H54 (cell line): ENCODE measurements around the gene PSMA4.
A peak's percentile ranks its signal among the peaks of the same experiment; 100 is the strongest.
"Not testable (repeated sequence)": the region's sequence is repeated elsewhere in the genome, so short reads cannot be mapped to it uniquely, and the experiment has no call there.

Source experiments
- DNase-seq: peaks from one replicate; pipeline ENCODE4 v3.0.0; 2011; ENCODE audit warnings: low spot score, mixed read lengths; ENCODE audit not compliant: insufficient read length
- FAIRE-seq: peaks from 3 replicates; lab custom pipeline; 2011; peaks lifted over from hg19 to GRCh38; lab: Jason Lieb, UNC
- POLR2A ChIP-seq: IDR thresholded peaks from 2 replicates; pipeline ENCODE4 v1.6.1; 2011; ENCODE audit warnings: low read depth, mild to moderate bottlenecking, low read length

PSMA4 gene

DNA sequence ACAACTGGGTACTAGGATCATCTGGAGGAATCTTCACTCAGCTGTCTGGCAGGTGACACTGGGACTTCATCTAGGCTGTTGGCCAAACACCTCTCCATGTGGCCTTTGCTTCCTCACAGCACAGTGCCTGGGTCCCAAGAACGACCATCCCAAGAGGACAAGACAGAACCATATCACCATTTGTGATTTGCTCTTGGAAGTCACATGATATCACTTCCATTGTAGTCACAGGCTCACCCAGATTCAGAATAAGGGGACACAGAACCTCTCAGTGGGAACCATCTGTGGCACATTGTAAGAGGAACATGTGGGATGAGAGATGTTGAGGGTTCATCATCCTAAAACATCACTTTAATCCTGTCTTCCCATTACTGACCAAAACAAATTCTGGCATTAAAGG, 1.9 kb upstream of the PSMA4 start:
- no peak for DNase-seq
- TF ChIP-seq POLR2A = no peak
- no peak for FAIRE-seq

DNA sequence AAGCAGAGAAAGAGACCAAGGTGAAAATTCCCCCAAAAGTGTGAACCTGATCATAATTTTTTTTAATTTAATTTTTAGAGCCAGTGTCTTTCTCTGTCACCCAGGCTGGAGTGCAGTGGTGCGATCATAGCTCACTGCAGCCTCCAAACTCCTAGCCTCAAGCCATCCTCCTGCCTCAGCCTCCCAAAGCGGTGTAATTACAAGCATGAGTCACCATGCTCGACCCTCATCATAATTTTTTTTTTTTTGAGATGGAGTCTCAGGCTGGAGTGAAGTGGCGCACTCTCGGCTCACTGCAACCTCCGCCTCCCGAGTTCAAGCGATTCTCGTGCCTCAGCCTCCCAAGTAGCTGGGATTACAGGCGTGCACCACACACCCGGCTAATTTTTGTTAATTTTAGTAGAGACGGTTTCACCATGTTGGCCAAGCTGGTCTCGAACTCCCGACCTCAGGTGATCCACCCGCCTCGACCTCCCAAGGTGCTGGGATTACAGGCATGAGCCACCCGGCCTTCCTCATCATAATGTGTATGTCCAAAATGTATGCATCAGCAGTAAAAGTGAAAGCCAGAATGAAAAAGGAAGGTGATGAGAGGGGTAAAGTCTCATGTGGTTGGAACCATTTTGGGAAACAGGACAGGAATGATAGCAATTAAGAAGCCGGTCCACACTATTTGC, 642 bp upstream of the PSMA4 start:
- not testable (repeated sequence) for FAIRE-seq, DNase-seq

DNA sequence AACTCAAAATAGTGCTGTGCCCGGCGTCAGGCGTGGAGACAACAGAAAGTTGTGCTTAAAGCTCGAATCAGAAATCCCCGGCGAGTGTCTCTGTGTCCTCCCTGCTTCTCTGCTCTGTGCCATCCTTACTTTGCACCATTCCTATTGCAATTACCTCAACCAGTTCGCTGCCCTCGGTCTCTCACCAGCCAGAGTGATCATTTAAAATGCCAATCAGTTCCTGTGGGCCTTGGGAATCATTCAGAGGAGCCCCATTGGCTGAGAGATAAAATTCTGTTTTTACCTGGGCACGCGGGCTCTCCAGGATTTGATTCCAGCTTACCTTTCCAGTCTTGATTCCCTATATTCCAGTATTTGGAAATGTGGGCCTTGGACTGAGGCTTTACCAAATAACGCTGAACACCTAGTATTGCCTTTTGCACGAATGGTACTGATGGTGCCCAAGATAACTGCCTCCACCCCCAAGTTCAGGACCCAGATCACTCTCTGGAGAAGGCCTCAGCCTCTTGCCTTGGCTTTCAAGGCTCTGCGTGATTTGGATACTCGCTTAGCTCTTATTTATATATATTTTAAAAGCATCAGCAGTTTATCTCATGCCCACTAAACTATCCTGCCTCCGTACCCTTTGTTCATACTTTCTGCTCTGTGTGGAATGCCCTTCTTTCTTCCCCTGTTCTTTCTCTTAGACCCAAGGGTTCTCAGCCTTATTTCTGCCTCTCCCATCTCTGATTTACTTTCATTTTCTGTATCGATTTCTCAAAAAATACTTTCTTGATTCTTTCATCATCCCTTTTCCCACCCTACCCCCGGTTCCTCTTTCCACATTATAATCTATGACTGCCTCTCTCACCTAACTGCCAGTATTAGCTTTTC, 863 bp downstream of the PSMA4 start:
- TF ChIP-seq POLR2A = no peak
- FAIRE-seq = no peak
- no peak for DNase-seq

DNA sequence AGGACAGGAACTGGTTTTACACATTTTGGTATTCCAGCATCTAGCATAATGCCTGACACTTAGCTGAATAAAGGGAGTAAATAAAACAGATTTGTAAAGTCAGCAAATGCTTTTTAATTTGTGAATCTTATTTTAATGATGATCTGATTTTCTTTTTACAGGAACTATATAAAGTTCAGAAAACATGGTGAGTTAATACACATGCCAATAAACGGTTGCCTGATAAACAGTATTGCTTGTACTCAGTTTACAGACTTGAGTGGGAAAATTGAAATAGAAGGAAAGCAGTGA, 1.4 kb downstream of the PSMA4 start:
- FAIRE-seq (no peak), DNase-seq (no peak)
- no peak for TF ChIP-seq POLR2A

DNA sequence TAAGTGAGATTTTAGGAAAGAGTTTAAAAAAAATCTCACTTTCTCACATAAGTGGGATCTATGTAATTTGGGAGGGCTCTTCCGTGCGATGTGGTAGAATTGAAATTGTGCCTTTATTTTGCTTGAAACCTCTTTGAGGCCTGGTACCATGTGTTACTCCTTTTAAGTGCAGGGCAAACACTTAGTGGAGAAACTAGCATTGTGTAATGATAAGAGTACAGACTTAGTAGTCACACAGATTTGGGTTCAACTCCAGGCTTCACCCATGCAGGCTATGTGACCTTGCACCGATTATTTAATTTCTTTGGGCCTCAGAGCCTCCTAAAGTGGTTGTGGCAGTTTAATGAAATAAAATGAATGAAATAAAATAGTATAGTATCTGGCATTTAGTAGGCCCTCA, 2.4 kb downstream of the PSMA4 start:
- DNase-seq = no peak
- no peak for TF ChIP-seq POLR2A
- FAIRE-seq = no peak

DNA sequence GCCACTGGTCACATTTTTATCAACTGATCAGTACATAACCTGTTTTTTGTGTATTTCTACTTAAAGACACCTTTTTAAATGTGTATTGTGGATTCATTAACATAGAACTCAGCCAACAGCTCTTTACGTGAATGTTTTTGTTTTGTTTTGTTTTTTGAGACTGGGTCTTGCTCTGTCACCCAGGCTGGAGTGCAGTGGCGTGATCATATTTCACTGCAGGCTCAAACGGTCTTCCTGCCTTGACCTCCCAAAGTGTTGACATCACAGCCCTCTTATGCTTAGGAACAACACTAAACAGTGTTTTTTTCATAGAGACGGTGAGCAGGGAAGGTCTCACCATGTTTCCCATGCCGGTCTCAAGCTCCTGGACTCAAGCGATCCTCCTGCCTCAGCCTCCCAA, 9.9 kb downstream of the PSMA4 start:
- TF ChIP-seq POLR2A = no peak
- DNase-seq (no peak), FAIRE-seq (no peak)

DNA sequence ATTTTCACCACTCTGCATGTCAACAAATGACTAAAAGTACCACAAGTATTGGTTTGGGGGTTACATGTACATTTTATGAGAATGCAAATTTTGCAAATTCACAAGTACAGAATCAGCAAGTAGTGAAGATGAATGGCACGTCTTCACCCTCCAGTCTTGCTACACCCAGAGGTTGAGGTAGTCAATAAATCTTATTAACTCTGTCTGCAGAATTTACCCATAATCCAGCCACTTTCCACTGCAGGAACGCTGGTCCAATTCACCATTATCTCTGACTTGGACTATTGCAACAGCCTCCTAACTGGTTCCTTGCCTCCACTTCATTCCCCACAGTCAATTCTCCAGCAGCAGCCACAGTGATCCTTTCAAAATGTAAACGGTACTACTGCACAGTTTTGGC, 10.6 kb downstream of the PSMA4 start:
- FAIRE-seq = no peak
- no peak for DNase-seq
- TF ChIP-seq POLR2A = no peak

DNA sequence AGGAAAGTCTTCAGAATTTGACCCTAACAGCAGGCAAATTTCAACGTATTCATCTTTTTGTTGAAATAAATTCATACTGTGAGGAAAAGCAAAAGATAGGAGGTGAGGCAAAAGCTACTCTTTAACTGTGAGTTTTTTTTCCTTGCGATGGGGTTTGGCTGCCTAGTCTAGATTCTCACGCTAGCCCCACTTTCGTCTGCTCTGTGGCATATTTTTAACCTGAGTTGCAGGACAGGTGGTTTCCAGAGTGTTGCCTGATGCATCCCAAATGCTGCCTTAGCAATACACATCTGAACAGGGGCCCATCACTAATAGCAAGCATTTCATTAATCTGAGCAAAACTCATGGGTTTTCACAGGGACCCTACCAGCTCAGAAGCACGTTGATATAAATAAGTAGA, 11.7 kb downstream of the PSMA4 start:
- no peak for FAIRE-seq
- DNase-seq = no peak
- TF ChIP-seq POLR2A = no peak

DNA sequence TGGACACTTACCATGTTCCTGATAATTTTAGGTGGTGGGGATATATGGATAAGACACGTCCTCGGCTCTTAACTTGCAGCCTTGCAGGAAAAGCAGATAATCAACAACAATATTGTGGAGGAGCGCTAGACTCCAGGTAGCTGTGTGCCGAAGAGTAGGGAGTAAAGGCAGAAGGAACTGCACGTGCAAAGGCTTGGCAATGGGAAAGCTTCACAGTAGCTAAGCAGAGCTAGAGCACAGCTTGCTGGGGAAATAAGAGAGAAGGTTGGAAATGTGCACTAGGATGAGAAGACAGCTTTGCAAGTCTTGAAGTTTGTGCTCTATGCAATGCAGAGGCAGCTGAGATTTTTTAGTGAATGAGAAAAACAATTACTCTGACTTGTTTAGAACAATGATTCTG, 12.4 kb downstream of the PSMA4 start:
- TF ChIP-seq POLR2A = no peak
- FAIRE-seq (no peak), DNase-seq (no peak)

DNA sequence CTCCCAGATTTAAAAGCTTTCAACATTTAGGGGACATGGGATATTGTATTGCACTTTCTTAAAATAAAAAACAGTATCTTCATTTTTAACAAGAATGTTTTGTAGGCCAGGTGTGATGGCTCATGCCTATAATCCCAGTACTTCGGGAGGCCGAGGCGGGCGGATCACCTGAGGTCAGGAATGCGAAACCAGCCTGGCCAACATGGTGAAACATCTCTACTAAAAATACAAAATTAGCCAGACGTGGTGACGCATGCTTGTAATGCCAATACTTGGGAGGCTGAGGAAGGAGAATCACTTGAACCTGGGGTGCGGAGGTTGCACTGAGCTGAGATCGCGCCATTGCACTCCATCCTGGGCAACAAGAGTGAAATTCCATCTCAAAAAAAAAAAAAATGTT, 20.0 kb downstream of the PSMA4 start:
- not testable (repeated sequence) for FAIRE-seq, DNase-seq

DNA sequence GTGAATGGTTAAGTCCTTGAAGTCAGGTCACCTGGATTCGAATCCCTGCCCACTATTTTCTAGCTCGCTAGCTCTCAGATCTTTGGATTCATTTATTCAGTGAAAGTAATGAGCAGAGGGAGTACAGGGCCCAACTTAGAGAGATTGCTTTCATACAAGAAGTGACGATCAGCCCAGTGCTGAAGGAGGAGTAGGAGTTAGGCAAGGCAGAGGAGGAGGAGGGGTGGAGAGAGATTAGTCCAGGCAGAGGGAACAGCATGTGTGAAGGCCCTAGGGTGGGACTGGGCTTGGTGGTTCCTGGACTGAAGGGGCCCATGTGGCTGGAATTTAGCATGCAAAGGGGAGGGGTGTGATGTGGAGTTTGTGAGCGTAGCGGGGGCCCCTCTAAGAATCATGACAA, 21.2 kb downstream of the PSMA4 start:
- no peak for FAIRE-seq
- TF ChIP-seq POLR2A = no peak
- no peak for DNase-seq

DNA sequence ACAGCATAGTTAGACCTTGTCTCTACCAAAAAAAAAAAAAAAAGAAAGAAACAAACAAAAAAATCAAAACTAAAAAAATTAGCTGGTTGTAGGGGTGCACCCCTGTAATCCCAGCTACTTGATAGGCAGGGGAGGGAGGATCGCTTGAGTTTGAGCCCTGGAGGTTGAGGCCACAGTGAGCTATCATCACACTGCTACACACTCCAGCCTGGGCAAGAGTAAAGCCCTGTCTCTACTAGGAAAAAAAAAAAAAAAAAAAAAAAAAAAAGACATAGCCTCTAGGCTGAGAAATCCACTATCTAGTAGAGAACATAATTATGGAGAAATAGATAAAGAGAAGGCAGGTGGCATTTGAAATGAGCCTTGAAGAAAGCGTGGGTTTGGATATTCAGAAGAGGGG, 22.8 kb downstream of the PSMA4 start:
- FAIRE-seq = no peak
- no peak for TF ChIP-seq POLR2A
- DNase-seq = no peak

DNA sequence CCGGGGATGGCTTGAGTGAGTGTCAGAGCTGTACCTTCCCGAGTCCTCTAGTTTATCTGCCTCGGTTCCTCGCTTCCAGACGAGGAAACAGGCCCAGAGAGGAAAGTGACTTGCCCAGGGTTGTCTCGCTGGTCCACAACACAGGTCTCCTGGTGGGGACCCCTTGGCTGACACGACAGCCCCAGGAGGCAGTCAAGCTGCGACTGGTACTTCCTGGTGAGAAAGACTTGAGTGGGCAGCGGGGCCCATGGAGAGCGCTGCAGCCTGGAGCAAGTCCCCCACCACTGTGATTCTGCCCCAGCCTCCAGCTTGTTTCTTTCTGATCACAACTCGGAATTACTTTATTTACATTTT, 24.5 kb downstream of the PSMA4 start:
- no peak for DNase-seq
- no peak for FAIRE-seq
- no peak for TF ChIP-seq POLR2A

DNA sequence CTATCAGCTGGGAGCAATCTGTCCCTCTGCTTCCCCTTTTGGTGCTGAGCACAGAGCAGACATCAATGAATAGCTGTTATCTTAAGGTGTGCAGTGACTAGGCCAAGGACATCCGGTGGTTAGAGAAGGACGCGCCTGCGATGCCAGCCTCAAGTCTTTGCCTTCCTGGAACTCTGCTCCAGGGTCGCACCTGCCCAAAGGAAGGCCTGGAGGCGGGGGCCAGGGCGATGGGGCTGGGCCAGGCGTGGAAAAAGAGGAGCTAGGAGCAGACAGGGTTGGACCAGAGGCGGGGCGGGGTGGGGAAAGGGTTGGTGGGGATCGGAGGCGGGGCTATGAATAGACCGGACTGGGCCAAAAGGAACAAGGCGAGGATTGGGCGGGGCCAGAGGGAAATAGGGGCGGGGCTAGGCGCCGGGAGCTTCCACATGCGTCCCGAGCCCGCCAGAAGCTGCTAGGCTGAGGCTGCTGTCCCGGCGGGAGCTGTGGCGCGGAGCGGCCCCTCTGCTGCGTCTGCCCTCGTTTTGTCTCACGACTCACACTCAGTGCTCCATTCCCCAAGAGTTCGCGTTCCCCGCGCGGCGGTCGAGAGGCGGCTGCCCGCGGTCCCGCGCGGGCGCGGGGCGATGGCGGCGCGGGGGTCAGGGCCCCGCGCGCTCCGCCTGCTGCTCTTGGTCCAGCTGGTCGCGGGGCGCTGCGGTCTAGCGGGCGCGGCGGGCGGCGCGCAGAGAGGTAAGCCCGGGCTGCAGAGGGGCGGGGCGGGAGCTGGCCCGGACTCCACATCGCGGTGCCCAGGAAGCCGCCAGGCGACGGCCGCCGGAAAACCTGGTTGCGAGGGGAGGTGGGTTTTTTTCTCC, 25.1 kb downstream of the PSMA4 start, which contains the start of gene CHRNA5:
Gene CHRNA5 (plus strand): TSS at position 424 of the 854 bp plus-strand sequence. CDS start 200 bp downstream, at position 624.
- TF ChIP-seq POLR2A = peak; percentile 94
- DNase-seq (peak; percentile 68), FAIRE-seq (peak; percentile 11)
